Mesenteric fat pad (tissue), 1 donor: ENCODE results near the gene TNIP3. TPM values are rescaled to one million over a fixed set of nuclear protein-coding genes. Genes with fewer than 3 reads are reported as not detected.
"Not testable (repeated sequence)": the region's sequence is repeated elsewhere in the genome, so short reads cannot be mapped to it uniquely, and the experiment has no call there.

ENCODE experiments used
- DNase-seq: peaks from one replicate; pipeline ENCODE4 v3.0.0-alpha.2; 2020; ENCODE audit warnings: low spot score
- long read RNA-seq: library from polyadenylated mRNA; unstranded; transcript quantifications from one replicate; pipeline ENCODE4 v2.0.0, GENCODE V29; 2020
- total RNA-seq: library from RNA; stranded (reverse); fragmentation: NEBNext Ultra II Directional; extraction: Animal tissue kit (Norgen Biotek cat#: 25700); gene quantifications from one replicate; pipeline ENCODE4 v1.2.1, GENCODE V29; 2021
- donor health status: DM: yes; HTN: yes; CAD: no.

Gene TNIP3
- 0.16 TPM for total RNA-seq
- long read RNA-seq = 0 reads

DNA sequence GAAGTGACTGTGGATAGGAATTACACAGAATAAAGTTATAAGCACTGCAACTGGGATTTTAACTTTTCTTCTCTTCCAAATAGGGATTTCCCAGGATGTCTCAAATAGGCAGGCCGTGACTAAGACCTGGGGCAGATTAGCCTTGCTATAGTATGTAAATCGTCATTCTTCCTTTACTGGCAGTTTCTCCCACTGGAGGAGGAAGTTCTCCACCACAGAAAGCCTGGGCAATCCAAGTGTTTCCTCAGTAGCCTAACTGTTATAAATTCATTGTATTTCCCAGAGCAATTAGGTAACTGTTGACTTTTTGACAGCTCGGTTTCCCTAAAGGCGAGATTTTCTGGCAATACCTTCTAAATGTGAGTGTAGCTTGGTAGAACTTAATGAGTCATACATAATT, at the start of gene TNIP3:
TSS of gene TNIP3 (minus strand) at position 31 of the 400 bp plus-strand sequence. CDS start 196 bp downstream, outside the sequence.
- DNase-seq = no peak

GRCh38 chr4:121212806-121213205, 48.7 kb upstream of the TNIP3 start:
- DNase-seq = no peak

- DNase-seq = no peak
These were observed 45.0 kb upstream of the TNIP3 start for GRCh38 chr4:121209171-121209570.

DNA sequence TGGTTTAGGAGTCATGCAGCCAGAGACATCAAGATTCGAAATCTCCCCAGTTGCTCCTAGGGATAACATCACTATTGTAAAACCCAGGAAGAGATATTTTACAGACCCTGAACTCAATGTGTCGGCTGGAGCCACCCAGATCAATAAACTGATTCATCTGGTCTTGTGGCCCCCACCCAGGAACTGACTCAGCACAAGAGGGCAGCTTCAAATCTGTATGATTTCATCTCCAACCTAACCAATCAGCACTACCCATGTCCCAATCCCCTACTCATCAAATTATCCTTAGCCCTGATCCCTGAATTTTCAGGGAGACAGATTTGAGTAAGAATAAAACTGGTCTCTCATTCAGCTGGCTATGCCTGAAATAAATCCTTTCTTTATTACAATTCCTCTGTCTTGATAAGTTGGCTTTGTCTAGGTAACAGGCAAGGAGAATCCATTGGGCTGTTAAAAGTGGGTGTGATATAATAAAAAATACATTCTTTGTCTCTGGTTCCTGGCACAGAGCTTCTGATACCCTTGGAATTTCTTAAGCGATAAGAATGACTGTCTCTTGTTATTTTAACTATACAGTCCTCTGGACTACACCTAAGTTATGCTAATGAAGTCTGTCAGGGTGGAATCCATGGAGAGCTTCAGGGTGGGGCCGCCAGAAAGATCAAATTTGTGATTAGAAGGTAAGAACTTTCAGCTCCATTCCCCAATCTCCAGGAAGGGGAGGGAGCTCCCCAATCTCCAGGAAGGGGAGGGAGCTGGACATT, 44.3 kb upstream of the TNIP3 start:
- no peak for DNase-seq

GRCh38 chr4:121205777-121206176, 41.7 kb upstream of the TNIP3 start:
- not testable (repeated sequence) for DNase-seq

GRCh38 chr4:121200795-121201472, 36.8 kb upstream of the TNIP3 start:
- DNase-seq = no peak

- no peak for DNase-seq
These were observed 35.8 kb upstream of the TNIP3 start for GRCh38 chr4:121199742-121200561.

DNA sequence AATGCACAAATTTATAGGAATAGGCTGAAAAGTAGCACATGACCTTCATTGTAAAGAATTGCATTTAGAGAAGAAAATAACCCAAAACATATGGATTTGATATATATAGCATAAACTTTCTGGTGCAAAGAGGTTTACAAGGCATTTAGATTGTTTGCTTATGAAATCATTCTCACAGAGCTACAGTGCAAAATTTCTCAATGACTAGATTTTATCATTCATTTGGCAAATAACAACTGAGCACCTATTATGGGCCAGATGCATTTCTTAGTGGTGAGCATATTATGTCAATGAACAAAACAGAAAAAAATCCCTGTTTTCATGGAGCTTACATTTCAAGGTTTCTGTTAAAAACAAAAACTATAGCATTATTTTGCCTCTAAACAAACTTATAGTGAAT, 34.1 kb upstream of the TNIP3 start:
- no peak for DNase-seq

DNA sequence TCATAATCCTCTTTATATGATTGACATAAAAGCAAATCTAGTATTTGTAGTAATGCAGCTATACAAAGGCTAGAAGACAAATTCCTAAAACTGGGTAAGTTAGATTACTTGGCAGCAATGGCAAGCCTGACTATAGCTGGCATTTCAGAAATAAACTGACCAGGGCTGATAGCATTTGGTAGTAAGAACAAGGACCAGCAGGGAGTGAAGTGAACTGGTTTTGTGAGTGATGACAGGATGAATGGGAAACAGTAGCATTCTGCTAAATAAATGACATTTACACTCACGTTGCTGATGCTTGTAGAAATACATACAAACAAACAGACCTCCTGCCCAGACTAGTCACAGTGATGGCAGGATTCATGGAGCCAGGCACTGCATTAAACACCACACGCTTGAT, 31.5 kb upstream of the TNIP3 start:
- DNase-seq = no peak

- DNase-seq = no peak
These were observed 28.4 kb upstream of the TNIP3 start for GRCh38 chr4:121192480-121192879.

- DNase-seq = no peak
These were observed 27.9 kb upstream of the TNIP3 start for GRCh38 chr4:121192013-121192412.

GRCh38 chr4:121191361-121191760, 27.2 kb upstream of the TNIP3 start:
- DNase-seq = no peak

- no peak for DNase-seq
These were observed 26.3 kb upstream of the TNIP3 start for GRCh38 chr4:121190389-121190788.

- no peak for DNase-seq
These were observed 25.4 kb upstream of the TNIP3 start for GRCh38 chr4:121189326-121190215.

DNA sequence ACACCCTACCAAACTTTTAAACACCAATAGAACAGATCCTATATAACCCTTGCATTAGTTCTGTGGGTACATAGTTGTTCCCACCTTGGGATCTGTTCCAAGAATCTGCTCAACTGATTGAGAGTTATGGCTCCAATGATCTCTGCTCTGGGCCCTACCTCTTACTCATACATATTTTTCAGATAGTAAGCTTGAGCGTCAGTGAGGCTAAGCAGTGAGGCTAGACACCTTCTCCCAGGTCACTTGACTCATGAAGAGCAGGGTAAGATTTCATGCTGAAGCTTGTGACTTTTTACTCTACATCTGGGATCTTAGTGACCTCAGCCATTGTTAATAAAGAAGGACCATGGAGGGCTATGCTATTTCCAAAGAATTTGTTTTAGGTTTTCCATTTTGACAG, 23.1 kb upstream of the TNIP3 start:
- DNase-seq = no peak

DNA sequence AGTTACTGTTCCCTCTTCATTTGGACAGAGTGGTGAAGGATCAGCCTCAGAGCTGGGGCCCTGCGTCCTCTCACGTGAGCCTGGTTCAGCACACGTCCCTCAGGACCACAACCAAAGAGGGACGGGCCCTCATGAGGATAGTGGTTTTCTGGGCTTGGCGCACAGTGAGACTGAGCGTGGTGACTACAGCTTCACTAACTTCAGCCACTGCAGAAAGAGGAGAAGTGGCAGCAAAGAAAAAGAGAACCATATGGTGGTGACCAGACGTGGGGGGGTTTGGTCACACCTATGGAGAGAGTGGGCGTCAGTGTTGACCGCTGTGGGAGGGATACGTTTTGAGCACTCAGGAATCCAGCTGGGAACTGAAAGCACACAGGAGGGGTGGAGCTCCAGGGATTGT, 21.8 kb upstream of the TNIP3 start:
- DNase-seq = no peak

- no peak for DNase-seq
These were observed 19.9 kb upstream of the TNIP3 start for GRCh38 chr4:121183989-121184388.

DNA sequence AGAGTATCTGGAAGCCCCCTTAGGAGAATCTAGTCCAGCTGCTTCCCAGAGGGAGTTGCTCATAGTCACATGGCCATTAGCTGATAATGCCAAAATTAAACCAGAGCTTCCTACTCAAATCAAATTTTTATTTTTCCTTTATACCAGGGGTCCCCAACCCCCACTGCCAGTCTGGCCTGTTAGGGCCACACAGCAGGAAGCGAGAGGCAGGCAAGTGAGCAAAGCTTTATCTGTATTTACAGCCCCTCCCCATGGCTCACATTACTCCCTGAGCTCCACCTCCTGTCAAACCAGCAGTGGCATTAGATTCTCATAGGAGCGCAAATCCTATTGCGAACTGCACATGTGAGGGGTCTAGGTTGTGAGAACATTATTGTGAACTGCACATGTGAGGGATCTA, 19.2 kb upstream of the TNIP3 start:
- no peak for DNase-seq

GRCh38 chr4:121182296-121182695, 18.2 kb upstream of the TNIP3 start:
- DNase-seq = no peak

DNA sequence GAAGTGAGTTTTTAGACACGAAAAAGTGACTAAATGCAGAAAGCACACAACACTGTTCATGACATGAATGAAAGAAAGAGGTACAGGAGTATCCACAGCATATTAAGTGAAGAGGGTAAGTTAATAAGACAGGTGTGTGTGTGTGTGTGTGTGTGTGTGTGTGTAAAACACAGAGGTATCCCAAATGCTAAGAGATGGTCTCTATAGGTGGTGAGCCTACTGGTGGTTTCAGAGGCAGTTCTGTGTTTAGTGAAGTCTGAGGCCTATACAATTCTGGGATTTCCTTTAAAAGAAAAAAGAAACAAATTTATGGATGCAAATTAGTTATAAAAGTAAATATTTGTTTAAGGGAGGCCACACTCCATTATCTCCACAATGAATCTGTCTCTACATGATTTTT, 17.4 kb upstream of the TNIP3 start:
- DNase-seq = no peak

DNA sequence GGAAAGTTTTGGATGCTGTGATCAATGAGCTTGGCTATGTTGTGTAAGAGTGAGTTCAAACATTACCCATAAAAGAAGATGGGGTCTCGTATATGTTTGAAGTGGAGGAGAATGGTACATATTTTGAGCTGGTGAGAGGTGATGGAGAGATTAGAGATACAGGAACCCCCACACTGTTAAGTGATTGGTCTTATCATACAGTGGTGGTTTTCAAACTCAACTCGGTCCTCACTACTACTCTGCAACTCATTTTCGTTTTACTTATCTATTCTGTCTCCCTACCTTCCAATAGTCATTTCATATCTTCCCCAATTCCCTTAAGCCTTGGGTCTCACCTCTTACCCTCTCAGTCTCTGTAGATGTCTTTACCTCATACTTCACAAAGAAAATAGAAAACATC, 16.4 kb upstream of the TNIP3 start:
- DNase-seq = no peak
